ENCODE data around the gene COL11A2.

The COL11A2 gene

DNA sequence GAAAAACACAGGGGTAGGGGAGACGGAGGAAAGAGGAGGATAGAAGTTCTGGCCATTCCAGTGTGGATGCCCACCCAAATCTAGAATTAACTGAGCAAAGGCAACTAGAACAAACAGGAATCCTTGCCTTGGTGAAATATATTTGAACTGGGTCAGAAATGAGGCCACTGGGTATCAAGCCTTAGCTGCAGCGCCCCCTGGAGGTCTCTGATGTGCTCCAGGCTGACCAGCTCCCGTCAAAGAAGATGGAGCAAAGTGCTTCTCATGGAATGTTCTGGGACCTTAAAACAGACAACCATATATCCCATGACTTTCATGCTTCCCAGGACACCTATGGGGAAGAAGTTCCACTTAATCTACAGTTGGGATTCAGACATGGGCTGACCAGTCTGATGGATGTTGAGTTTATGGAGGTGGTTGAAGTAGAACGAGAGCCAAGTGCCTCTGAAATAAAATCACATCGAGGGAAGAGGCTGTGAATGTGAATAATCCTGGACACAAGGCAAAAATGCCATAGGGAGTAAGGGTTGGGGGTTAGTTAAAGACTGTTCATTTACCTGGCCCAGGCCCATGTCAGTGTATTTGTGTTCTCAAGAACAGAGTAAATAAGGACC lies 66.1 kb downstream of the COL11A2 start:
- TF ChIP-seq, protein P1, sequence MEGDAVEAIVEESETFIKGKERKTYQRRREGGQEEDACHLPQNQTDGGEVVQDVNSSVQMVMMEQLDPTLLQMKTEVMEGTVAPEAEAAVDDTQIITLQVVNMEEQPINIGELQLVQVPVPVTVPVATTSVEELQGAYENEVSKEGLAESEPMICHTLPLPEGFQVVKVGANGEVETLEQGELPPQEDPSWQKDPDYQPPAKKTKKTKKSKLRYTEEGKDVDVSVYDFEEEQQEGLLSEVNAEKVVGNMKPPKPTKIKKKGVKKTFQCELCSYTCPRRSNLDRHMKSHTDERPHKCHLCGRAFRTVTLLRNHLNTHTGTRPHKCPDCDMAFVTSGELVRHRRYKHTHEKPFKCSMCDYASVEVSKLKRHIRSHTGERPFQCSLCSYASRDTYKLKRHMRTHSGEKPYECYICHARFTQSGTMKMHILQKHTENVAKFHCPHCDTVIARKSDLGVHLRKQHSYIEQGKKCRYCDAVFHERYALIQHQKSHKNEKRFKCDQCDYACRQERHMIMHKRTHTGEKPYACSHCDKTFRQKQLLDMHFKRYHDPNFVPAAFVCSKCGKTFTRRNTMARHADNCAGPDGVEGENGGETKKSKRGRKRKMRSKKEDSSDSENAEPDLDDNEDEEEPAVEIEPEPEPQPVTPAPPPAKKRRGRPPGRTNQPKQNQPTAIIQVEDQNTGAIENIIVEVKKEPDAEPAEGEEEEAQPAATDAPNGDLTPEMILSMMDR (IDR thresholded peaks at IDR 0.05; ENCODE audit: low read depth, low read length) = peak; percentile 60
- H3K4me3 ChIP-seq (ENCODE audit: low read depth, low read length) = no peak overlapping the region

DNA sequence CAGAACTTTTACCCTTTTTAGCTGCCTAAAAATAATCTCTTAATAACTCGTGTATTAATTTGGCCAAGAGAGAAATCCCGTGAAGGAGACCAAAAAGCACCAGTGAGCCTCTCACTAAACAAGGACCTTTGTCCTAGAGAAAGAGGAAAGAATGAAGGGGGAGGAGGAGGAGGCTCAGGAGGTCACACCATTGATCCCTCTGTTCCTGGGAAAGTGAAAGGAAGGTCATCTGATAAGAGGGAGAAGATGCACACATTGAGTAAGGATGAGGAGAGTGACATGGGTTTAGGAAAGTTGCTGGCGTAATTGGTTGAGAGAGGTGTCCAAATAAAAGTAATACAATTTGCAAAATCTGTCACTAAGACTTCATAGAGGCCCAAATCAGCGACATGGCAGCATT lies 67.3 kb downstream of the COL11A2 start:
- no peak overlapping the region for H3K4me3 ChIP-seq (ENCODE audit: low read depth, low read length)
- TF ChIP-seq, protein P1 (IDR thresholded peaks at IDR 0.05; ENCODE audit: low read depth, low read length) = no peak

DNA sequence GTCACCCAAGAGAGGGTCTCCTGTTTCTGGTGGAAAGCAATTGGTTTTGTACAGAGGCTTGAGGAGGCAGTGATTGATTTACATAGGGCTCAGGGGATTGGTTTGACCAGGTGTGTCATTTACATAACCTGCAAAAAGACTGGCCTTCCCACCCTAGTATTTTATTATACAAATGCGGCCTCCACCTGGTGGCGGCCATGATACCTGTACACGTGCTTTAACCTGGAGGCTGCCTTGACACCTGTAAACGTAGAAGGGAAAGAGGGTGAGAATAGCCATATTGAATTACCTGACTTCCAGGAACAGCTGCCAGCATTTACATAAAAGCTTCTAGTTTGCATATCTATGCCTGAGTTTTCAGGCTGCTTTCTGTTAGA lies 67.8 kb downstream of the COL11A2 start:
- TF ChIP-seq, protein P1 (IDR thresholded peaks at IDR 0.05; ENCODE audit: low read depth, low read length) = no peak
- H3K4me3 ChIP-seq (ENCODE audit: low read depth, low read length) = no peak overlapping the region

DNA sequence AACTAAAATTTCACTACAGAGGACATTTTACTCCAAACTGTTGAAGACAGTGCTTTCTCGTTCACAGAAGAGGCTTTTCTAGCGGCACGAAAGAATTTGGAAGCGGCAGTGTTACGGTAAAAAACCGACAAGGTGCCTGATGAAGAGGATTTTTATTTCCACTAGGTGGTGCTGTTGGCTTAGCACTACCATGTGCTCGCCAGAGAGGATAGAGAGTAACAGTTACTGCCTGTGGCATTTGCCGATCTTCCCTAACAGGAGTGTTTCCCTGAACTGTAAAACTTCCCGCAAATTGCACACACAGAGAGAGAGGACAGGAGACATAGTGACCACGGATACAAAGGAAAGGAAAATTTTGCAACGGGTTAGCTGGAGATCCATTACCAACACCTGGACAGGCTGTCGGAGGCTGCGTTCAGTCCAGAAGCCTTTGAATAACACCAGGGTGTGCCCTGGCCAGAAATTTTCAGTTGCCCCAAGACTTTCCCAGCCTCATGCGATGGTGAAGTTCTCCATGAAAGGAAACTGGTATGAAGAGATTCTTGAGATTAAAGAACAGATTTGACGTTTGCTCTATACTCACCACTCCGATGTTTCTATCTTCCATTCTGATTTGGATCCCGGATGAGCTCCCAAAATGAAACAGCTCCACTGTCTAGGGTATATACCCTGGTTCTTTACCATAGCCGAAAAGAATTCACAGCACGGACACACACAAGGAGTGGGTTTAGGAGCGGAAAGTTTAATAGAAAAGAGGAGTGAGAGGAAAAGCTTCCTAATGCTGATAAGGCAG lies 68.3 kb downstream of the COL11A2 start:
- H3K4me3 ChIP-seq (ENCODE audit: low read depth, low read length) = no peak overlapping the region
- TF ChIP-seq, protein P1 (IDR thresholded peaks at IDR 0.05; ENCODE audit: low read depth, low read length) = peak; percentile 51

DNA sequence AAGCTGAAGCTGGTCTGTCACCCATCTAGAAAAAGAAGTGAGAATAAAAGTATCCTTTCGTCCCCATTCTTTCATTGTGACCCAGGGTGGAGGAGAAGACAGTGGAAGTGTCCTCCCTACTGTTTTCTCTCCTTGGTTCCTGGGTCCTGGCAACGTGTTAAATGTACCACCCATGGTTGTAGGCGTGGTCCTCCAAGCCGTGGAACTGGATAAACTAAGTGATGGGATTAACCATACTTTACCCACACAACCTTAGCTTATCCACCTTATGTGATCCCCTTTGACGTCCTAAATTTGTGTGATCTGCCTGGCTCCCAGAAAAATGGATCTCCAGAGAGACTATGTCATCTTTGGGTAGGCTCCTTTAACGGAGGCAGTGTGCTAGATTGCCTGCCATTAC lies 69.1 kb downstream of the COL11A2 start:
- TF ChIP-seq, protein P1 (IDR thresholded peaks at IDR 0.05; ENCODE audit: low read depth, low read length) = no peak
- no peak overlapping the region for H3K4me3 ChIP-seq (ENCODE audit: low read depth, low read length)

DNA sequence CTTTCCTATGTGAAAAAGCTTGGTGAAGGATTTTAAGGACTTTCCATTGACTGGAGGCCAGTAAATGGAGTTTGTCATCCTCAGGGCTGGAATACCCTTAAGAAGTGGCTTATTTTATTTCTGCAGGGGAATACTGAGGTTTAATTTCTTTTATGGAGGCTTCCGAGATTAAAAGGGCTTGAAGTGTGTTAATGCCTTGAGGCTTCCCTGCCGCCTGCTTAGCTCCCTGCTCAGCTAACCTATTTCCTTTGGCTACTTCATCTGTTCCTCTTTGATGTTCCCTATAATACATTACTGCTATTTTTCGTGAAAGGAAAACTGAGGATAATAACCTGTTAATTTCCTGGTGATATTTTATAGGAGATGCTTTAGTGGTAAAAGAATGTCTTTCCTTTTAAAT lies 72.3 kb downstream of the COL11A2 start:
- TF ChIP-seq, protein P1 (IDR thresholded peaks at IDR 0.05; ENCODE audit: low read depth, low read length) = no peak
- no peak overlapping the region for H3K4me3 ChIP-seq (ENCODE audit: low read depth, low read length)

DNA sequence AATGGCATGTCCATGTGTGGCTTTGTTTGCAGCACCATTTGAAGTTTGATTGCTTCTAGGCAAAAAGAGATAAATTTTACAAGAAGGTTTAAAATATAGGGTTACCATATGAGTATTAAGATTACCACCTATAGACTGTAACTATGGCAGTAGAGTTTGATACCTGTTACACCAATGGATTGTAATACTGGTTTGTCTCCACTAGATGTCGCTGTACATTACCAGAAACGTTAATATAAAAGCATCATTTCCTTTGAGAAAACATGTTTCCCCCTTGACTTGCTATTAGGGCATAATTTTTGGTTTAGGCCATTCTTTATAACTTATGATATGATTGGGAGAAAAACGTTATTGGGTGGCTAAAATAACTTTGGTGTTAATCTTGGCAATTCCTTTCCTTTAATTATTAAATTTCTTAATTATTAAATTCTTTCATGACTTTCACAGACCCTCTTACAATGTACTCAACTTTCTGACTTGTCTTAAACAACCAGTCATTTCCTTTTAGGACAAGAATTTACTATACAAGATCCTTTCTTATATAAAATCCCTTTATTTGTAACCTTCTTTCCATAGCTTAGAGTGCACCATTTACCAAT lies 73.6 kb downstream of the COL11A2 start:
- no peak overlapping the region for H3K4me3 ChIP-seq (ENCODE audit: low read depth, low read length)
- TF ChIP-seq, protein P1 (IDR thresholded peaks at IDR 0.05; ENCODE audit: low read depth, low read length) = peak; percentile 25; the same call in 1 of the 2 replicates

All from WI38 (cell line).